DOHH2 (cell line): Measurements from ENCODE around the gene LIF.

Experiments
- H3F3A ChIP-seq: fragments of 200-600 bp; sonication (generic), shearing (Covaris generic); 2 replicates; pipeline ENCODE4 v1.6.0; 2016; ENCODE audit warnings: antibody characterized with exemption, mild to moderate bottlenecking; ENCODE audit not compliant: control insufficient read depth, insufficient read depth
- H3K27ac ChIP-seq: fragments of 200-600 bp; sonication (generic); 2 replicates; pipeline ENCODE4 v1.5.1; 2014; ENCODE audit warnings: low read depth, mild to moderate bottlenecking, low read length, moderate library complexity
- H3K27me3 ChIP-seq: fragments of 200-600 bp; sonication (generic); 2 replicates; pipeline ENCODE4 v1.6.1; 2014; ENCODE audit warnings: mild to moderate bottlenecking, low read length, mixed read lengths; ENCODE audit not compliant: control insufficient read depth
- H3K36me3 ChIP-seq: fragments of 200-600 bp; sonication (generic); 2 replicates; pipeline ENCODE4 v1.6.1; 2014; ENCODE audit warnings: mild to moderate bottlenecking, low read length, moderate library complexity, mixed read lengths; ENCODE audit not compliant: control insufficient read depth
- H3K4me1 ChIP-seq: fragments of 200-600 bp; sonication (generic); 2 replicates; pipeline ENCODE4 v1.6.1; 2014; ENCODE audit warnings: mild to moderate bottlenecking, low read length, mixed read lengths; ENCODE audit not compliant: control insufficient read depth
- H3K4me2 ChIP-seq: fragments of 200-600 bp; sonication (generic); 2 replicates; pipeline ENCODE4 v1.6.0; 2014; ENCODE audit warnings: mild to moderate bottlenecking, low read length, moderate library complexity
- H3K4me3 ChIP-seq: fragments of 200-600 bp; sonication (generic); 2 replicates; pipeline ENCODE4 v1.5.1; 2014; ENCODE audit warnings: mild to moderate bottlenecking, low read length, mixed read lengths
- H3K79me2 ChIP-seq: fragments of 200-600 bp; sonication (generic); 2 replicates; pipeline ENCODE4 v1.6.1; 2014; ENCODE audit warnings: mild to moderate bottlenecking, low read length, mixed read lengths; ENCODE audit not compliant: control insufficient read depth
- H3K9me2 ChIP-seq: fragments of 200-600 bp; sonication (generic); replicated peaks from 2 replicates; pipeline ENCODE4 v1.6.1; 2014; ENCODE audit warnings: mild to moderate bottlenecking, low read length, mixed read lengths; ENCODE audit not compliant: control insufficient read depth
- H3K9me3 ChIP-seq: fragments of 200-600 bp; sonication (generic); 2 replicates; pipeline ENCODE4 v1.6.1; 2014; ENCODE audit warnings: antibody characterized with exemption, low read length, mixed read lengths; ENCODE audit not compliant: control insufficient read depth, insufficient read depth
- H4K20me1 ChIP-seq: fragments of 200-600 bp; sonication (generic); 2 replicates; pipeline ENCODE4 v1.6.0; 2014; ENCODE audit warnings: low read depth, mild to moderate bottlenecking, antibody characterized with exemption, low read length, moderate library complexity; ENCODE audit not compliant: control insufficient read depth, insufficient read depth
- CTCF ChIP-seq: fragments of 200-600 bp; sonication (generic); IDR thresholded peaks from one replicate; pipeline ENCODE4 v1.5.1; 2014; ENCODE audit warnings: antibody characterized with exemption, mild to moderate bottlenecking, low read depth, low read length; ENCODE audit not compliant: poor library complexity, severe bottlenecking
- EZH2phosphoT487 ChIP-seq: fragments of 200-600 bp; sonication (generic); IDR thresholded peaks from 2 replicates; pipeline ENCODE4 v1.6.1; 2017; ENCODE audit warnings: borderline replicate concordance, mild to moderate bottlenecking, antibody characterized with exemption, low read length, moderate library complexity, mixed read lengths

Gene LIF

DNA sequence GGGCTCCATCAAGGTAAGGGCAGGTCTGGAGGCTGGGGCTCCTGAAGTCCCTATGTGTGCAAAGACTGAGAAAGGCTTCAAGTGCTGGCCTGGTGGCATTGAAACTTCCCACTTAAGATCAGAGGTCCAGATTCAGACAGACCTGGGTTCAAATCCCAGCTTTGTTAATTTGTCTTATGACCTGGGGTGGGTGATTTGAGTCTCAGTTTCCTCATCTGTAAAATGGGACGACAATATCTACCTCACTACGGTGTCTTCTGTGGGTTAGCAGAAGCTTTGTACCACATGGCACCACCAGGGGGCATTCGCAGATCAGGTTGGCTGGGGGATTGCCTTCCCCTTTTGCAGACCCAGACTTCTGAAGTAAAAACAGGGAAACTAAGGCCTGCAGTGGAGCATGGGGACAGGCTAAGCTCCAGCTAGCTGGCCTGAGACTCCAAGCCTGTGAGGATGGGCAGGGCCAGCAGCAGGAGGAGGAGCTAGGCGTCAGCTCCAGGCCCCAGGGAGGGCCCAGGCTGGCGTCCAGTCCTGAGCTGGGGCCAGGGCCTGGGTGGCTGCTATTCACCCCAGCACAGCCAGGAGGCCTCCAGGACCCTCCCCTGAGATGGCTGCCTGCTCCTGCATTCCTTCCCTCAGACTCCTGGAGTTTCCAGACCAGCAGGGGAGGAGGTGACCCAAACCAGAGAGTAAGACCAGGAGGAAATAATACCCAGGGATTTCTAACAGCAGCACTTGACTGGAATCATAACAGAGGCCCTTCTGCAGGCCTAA is 41.3 kb upstream of the LIF start:
- H3K9me2 ChIP-seq = no peaks in the 10 kb centered on the region
- H3F3A ChIP-seq = peaks cover 8% of the 10 kb centered on the region; the same call in 1 of the 2 replicates
- no peak overlapping the region for H3K4me2 ChIP-seq
- H4K20me1 ChIP-seq = peaks cover 3% of the 10 kb centered on the region; the same call in 1 of the 2 replicates
- no peak overlapping the region for H3K27ac ChIP-seq
- peaks cover 34% of the 10 kb centered on the region for H3K4me1 ChIP-seq
- no peak overlapping the region for H3K4me3 ChIP-seq
- H3K27me3 ChIP-seq = no peaks in the 10 kb centered on the region
- TF ChIP-seq CTCF = peak; percentile 87
- no peak for TF ChIP-seq EZH2phosphoT487
- no peaks in the 10 kb centered on the region for H3K36me3 ChIP-seq
- H3K79me2 ChIP-seq = no peaks in the 10 kb centered on the region
- H3K9me3 ChIP-seq = no peaks in the 10 kb centered on the region

GRCh38 chr22:30286813-30287647 is 40.5 kb upstream of the LIF start:
- Histone ChIP-seq H3K9me3 (no peaks in the 10 kb centered on the region), H3K27me3 (peaks cover 3% of the 10 kb centered on the region; the same call in 1 of the 2 replicates), H3K27ac (no peak overlapping the region), H4K20me1 (peaks cover 3% of the 10 kb centered on the region; the same call in 1 of the 2 replicates), H3K9me2 (no peaks in the 10 kb centered on the region), H3K4me1 (peaks cover 34% of the 10 kb centered on the region), H3K36me3 (no peaks in the 10 kb centered on the region), H3K4me3 (no peak overlapping the region), H3K4me2 (no peak overlapping the region), H3F3A (peaks cover 8% of the 10 kb centered on the region; the same call in 1 of the 2 replicates), H3K79me2 (no peaks in the 10 kb centered on the region)
- TF ChIP-seq CTCF (peak; percentile 90), EZH2phosphoT487 (no peak)

- Histone ChIP-seq H4K20me1 (peaks cover 3% of the 10 kb centered on the region; the same call in 1 of the 2 replicates), H3K36me3 (no peaks in the 10 kb centered on the region), H3K27me3 (peaks cover 3% of the 10 kb centered on the region; the same call in 1 of the 2 replicates), H3K4me2 (no peak overlapping the region), H3F3A (peaks cover 8% of the 10 kb centered on the region; the same call in 1 of the 2 replicates), H3K79me2 (no peaks in the 10 kb centered on the region), H3K4me3 (no peak overlapping the region), H3K27ac (no peak overlapping the region), H3K4me1 (peaks cover 32% of the 10 kb centered on the region), H3K9me2 (no peaks in the 10 kb centered on the region), H3K9me3 (no peaks in the 10 kb centered on the region)
- TF ChIP-seq EZH2phosphoT487 = no peak
- no peak for TF ChIP-seq CTCF
These were observed 39.8 kb upstream of the LIF start for GRCh38 chr22:30286331-30286730.
